Esophagus muscularis mucosa (tissue), 3 donors: Measurements from ENCODE around the gene SCAANT1.

Experiments
- CTCF ChIP-seq, 3 experiments: fragments of 200-600 bp in 2 of 3; fragments of 450-650 bp in 1 of 3; sonication (generic) in 2 of 3; IDR thresholded peaks; one replicate each; pipeline ENCODE4 v1.5.1; 2017 to 2019; ENCODE audit warnings: antibody characterized with exemption in 3 of 3, mild to moderate bottlenecking in 2 of 3, moderate library complexity in 1 of 3
- POLR2AphosphoS5 ChIP-seq, 2 donors: sonication (generic); formaldehyde crosslinking; IDR thresholded peaks; one replicate each; pipeline ENCODE4 v1.6.1; 2017; ENCODE audit warnings: antibody characterized with exemption in 2 of 2

GRCh38 chr3:63877737-63878393 is 34.3 kb downstream of the SCAANT1 start:
- TF ChIP-seq CTCF (IDR thresholded peaks at IDR 0.05) (no peak), POLR2AphosphoS5 (IDR thresholded peaks at IDR 0.05) (no peak)
